ENCODE measurements around the gene ARID1B.

GRCh38 chr6:156748504-156748903 lies 28.7 kb upstream of the ARID1B start:
- TF ChIP-seq RBAK (tag by site-specific recombination; IDR thresholded peaks at IDR 0.05), result no peak
- no peak for TF ChIP-seq CTCF (tag by site-specific recombination; IDR thresholded peaks at IDR 0.05)
- no peak for TF ChIP-seq ZNF624 (tag by site-specific recombination; IDR thresholded peaks at IDR 0.05)
- TF ChIP-seq ZBTB10 (tag by site-specific recombination; IDR thresholded peaks at IDR 0.05), result no peak

All from HEK293 (cell line).